Liver (tissue), 9 donors: Measurements from ENCODE around the gene PDE6B. TPM values are rescaled to one million over a fixed set of nuclear protein-coding genes. Genes with fewer than 3 reads are reported as not detected.
"Not testable (repeated sequence)": the region's sequence is repeated elsewhere in the genome, so short reads cannot be mapped to it uniquely, and the experiment has no call there.

Source experiments
- DNase-seq: peaks from one replicate; pipeline ENCODE4 v3.0.0-alpha.2; 2017; ENCODE audit warnings: low spot score
- H3K27ac ChIP-seq, 2 donors: one replicate each; pipeline ENCODE4 v1.7.0; 2013; ENCODE audit warnings: inconsistent platforms in 2 of 2, low read length in 2 of 2, control low read depth in 1 of 2, low read depth in 1 of 2, mild to moderate bottlenecking in 1 of 2
- H3K27me3 ChIP-seq, 4 donors: one replicate each; pipeline versions ENCODE4 v1.6.1 to v1.7.0; 2013; ENCODE audit warnings: low read length in 3 of 4, inconsistent platforms in 1 of 4, mild to moderate bottlenecking in 1 of 4, moderate library complexity in 1 of 4; ENCODE audit not compliant: control insufficient read depth in 4 of 4, insufficient read depth in 4 of 4
- H3K36me3 ChIP-seq, 4 donors: one replicate each; pipeline versions ENCODE4 v1.6.1 to v1.7.0; 2013; ENCODE audit warnings: low read length in 3 of 4, mild to moderate bottlenecking in 3 of 4, low read depth in 1 of 4, moderate library complexity in 1 of 4; ENCODE audit not compliant: control insufficient read depth in 4 of 4, insufficient read depth in 3 of 4
- H3K4me1 ChIP-seq, 4 donors: one replicate each; pipeline versions ENCODE4 v1.6.1 to v1.7.0; 2013; ENCODE audit warnings: low read length in 3 of 4, mild to moderate bottlenecking in 3 of 4, moderate library complexity in 1 of 4; ENCODE audit not compliant: control insufficient read depth in 4 of 4, insufficient read depth in 4 of 4
- H3K4me3 ChIP-seq, 3 donors: one replicate each; pipeline versions ENCODE4 v1.6.1 to v1.7.0; 2013; ENCODE audit warnings: low read length in 3 of 3, control low read depth in 1 of 3, low read depth in 1 of 3, mild to moderate bottlenecking in 1 of 3
- H3K9ac ChIP-seq, 2 donors: one replicate each; pipeline ENCODE4 v1.7.0; 2013; ENCODE audit warnings: low read length in 2 of 2, mild to moderate bottlenecking in 2 of 2, moderate library complexity in 2 of 2, control low read depth in 1 of 2, low read depth in 1 of 2
- H3K9me3 ChIP-seq, 4 donors: one replicate each; pipeline versions ENCODE4 v1.6.1 to v1.7.0; 2013; ENCODE audit warnings: low read length in 3 of 4; ENCODE audit not compliant: control insufficient read depth in 4 of 4
- EGR1 ChIP-seq, 2 donors: IDR thresholded peaks; 2 replicates each; pipeline ENCODE4 v1.6.1; 2016 to 2018; ENCODE audit warnings: antibody characterized with exemption in 2 of 2, low read depth in 2 of 2
- FOXA1 ChIP-seq: IDR thresholded peaks from 2 replicates; pipeline ENCODE4 v1.6.1; 2016; ENCODE audit warnings: antibody characterized with exemption
- NR2F2 ChIP-seq: IDR thresholded peaks from 2 replicates; pipeline ENCODE4 v1.6.1; 2016; ENCODE audit warnings: antibody characterized with exemption
- RAD21 ChIP-seq, 2 donors: IDR thresholded peaks; 2 replicates each; pipeline ENCODE4 v1.6.1; 2016; ENCODE audit warnings: antibody characterized with exemption in 2 of 2, mild to moderate bottlenecking in 2 of 2
- WGBS: extraction: QIAGEN DNeasy Blood & Tissue Kit; methylation state at CpG from one replicate; pipeline ENCODE4 v1.1.7; 2013; 5-methylcytosine and 5-hydroxymethylcytosine counted together
- polyA plus RNA-seq, 2 donors: library from polyadenylated mRNA; stranded (reverse) in 1 of 2; unstranded in 1 of 2; fragments of 200-250 nt in 1 of 2; fragments of >200 nt in 1 of 2; fragmentation: Nextera tagmentation in 1 of 2; extraction: Ambion mirVana in 1 of 2; gene quantifications; one replicate each; pipeline versions ENCODE4 v1.2.1 to v1.2.3, GENCODE V29; 2013 to 2015
- total RNA-seq, 2 donors: library from RNA; depleted of rRNA; stranded (reverse); fragments of >200 nt; gene quantifications; one replicate each; pipeline ENCODE4 v1.2.3, GENCODE V29; 2014
- TF ChIP-seq, protein P1 (sequence below): IDR thresholded peaks from 2 replicates; pipeline ENCODE4 v1.6.1; 2016; ENCODE audit warnings: antibody characterized with exemption, mild to moderate bottlenecking
- TF ChIP-seq, protein P2 (sequence below): IDR thresholded peaks from 2 replicates; pipeline ENCODE4 v1.6.1; 2016; ENCODE audit warnings: antibody characterized with exemption
- TF ChIP-seq, protein P3 (sequence below): IDR thresholded peaks from 2 replicates; pipeline ENCODE4 v1.6.1; 2016; ENCODE audit warnings: antibody characterized with exemption
- donor health status: healthy.
- donor health status: healthy.
- donor health status: healthy.
- donor health status: healthy.
- donor health status: healthy.

The PDE6B gene
- total and polyA plus RNA-seq, 4 donors: 0.28 to 7.3 (median 0.49) TPM

DNA sequence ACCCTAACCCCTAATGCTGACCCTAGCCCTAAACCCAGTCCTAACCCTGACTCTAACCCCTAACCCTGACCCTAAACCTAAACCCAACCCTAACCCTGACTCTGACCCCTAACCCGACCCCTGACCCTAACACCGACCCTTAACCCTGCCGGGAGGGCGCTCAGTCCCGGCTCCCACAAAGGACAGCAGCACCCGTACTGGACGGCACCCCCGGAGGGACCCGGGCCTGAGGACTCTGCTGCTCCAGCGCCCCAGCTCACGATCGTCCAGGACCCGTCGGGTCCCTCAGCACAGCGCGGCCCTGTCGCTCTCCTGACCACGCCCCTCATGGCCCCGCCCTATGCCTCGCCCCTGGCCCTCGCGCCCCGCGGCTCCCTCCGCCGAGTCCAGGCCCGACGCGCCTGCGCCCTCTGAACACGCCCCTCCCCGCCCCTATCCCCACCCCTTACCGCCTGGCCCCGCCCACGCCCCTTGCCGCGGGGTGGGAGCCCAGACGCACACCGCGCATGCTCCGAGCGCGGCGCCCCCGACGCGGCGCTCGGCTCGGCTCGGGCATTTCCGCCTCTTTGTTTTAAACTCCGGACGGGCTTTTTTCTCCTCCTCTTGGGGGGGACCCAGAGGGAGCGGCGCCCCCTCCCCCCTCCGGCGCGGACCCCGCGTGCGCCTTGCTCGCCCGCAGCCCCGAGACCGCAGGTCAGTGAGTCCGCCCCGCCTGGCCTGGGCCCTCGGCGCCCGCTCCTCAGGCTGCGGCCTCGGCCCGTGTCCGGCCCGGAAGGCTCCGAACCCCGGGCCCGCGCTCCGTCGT, 80.1 kb downstream of the PDE6B start, which contains the start of gene PCGF3 (continued):
- TF ChIP-seq, protein P1, sequence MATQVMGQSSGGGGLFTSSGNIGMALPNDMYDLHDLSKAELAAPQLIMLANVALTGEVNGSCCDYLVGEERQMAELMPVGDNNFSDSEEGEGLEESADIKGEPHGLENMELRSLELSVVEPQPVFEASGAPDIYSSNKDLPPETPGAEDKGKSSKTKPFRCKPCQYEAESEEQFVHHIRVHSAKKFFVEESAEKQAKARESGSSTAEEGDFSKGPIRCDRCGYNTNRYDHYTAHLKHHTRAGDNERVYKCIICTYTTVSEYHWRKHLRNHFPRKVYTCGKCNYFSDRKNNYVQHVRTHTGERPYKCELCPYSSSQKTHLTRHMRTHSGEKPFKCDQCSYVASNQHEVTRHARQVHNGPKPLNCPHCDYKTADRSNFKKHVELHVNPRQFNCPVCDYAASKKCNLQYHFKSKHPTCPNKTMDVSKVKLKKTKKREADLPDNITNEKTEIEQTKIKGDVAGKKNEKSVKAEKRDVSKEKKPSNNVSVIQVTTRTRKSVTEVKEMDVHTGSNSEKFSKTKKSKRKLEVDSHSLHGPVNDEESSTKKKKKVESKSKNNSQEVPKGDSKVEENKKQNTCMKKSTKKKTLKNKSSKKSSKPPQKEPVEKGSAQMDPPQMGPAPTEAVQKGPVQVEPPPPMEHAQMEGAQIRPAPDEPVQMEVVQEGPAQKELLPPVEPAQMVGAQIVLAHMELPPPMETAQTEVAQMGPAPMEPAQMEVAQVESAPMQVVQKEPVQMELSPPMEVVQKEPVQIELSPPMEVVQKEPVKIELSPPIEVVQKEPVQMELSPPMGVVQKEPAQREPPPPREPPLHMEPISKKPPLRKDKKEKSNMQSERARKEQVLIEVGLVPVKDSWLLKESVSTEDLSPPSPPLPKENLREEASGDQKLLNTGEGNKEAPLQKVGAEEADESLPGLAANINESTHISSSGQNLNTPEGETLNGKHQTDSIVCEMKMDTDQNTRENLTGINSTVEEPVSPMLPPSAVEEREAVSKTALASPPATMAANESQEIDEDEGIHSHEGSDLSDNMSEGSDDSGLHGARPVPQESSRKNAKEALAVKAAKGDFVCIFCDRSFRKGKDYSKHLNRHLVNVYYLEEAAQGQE: no peak

DNA sequence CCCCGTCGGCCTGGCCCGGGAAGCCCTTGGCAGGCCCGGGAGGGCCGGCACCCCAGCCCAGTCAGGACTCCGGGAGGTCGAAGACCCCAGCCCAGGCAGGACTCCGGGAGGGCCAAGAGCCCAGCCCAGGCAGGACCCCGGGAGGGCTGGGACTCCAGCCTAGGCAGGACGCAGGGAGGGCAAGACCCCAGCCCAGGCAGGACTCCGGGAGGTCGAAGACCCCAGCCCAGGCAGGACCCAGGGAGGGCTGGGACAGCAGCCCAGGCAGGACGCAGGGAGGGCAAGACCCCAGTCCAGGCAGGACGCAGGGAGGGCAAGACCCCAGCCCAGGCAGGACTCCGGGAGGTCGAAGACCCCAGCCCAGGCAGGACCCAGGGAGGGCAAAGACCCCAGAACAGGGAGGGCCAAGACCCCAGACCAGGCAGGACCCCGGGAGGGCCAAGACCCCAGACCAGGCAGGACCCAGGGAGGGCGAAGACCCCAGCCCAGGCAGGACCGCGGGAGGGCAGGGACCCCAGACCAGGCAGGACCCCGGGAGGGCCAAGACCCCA, 80.8 kb downstream of the PDE6B start:
- not testable (repeated sequence) for H3K27me3 ChIP-seq, H3K9me3 ChIP-seq, DNase-seq, H3K36me3 ChIP-seq
- H3K9ac ChIP-seq: peak overlapping the region; percentile 74 to 100
- peaks cover 6 to 28% (median 18%) of the 10 kb centered on the region in 4 donors for H3K4me1 ChIP-seq
- peak overlapping the region; percentile 85 to 93 for H3K27ac ChIP-seq
- 2% methylated on average over 21 of the region's 21 CpGs for WGBS
- peak overlapping the region; percentile 69 to 95 (median 93) for H3K4me3 ChIP-seq

DNA sequence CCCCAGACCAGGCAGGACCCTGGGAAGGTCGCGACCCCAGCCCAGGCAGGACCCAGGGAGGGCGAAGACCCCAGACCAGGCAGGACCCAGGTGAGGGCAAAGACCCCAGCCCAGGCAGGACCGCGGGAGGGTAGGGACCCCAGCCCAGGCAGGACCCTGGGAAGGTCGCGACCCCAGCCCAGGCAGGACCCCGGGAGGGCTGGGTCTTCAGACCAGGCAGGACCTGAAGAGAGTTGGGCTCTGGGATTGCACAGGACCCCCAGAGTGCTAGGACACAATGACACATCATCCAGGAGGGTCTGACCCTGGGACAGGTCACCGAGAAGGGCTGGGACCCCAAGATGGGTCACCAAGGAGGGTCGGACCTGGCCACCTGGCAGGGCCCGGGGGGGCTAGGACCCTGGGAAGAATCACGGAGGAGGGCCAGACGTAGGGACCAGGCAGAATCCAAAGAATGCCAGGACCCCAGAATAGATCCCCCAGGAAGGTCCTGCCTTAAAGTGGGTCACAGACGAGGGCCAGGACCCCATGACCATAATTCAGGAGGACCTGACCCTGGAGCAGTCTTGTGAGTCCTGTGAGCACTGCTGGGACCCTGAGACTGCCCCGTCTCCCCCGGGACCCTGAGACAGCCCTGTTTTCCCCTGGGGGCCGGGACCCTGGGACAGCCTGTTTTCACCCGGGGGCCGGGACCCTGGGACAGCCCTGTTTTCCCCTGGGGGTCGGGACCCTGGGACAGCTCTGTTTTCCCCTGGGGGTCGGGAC, 81.6 kb downstream of the PDE6B start:
- TF ChIP-seq RAD21 (IDR thresholded peaks at IDR 0.05) (no peak), FOXA1 (no peak), EGR1 (IDR thresholded peaks at IDR 0.05; ENCODE audit: low read depth in 2 of 2) (no peak), NR2F2 (no peak)
- TF ChIP-seq, protein P1: no peak
- TF ChIP-seq, protein P2, sequence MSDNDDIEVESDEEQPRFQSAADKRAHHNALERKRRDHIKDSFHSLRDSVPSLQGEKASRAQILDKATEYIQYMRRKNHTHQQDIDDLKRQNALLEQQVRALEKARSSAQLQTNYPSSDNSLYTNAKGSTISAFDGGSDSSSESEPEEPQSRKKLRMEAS: no peak
- TF ChIP-seq, protein P3, sequence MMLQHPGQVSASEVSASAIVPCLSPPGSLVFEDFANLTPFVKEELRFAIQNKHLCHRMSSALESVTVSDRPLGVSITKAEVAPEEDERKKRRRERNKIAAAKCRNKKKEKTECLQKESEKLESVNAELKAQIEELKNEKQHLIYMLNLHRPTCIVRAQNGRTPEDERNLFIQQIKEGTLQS: no peak
- Histone ChIP-seq H3K4me3 (peak overlapping the region in 1 of 3 donors; percentile 33), H3K27ac (no peak overlapping the region), H3K4me1 (peaks cover 6 to 28% (median 18%) of the 10 kb centered on the region in 4 donors), H3K36me3 (no peaks in the 10 kb centered on the region), H3K9me3 (no peaks in the 10 kb centered on the region), H3K27me3 (no peaks in the 10 kb centered on the region), H3K9ac (peak overlapping the region in 1 of 2 donors; percentile 10)
- no peak for DNase-seq
- 63% methylated on average over 21 of the region's 21 CpGs for WGBS
